GM12892 (cell line): ENCODE data around the gene IFNB1. TPM values are rescaled to one million over a fixed set of nuclear protein-coding genes. Genes with fewer than 3 reads are reported as not detected.

ENCODE experiments used
- DNase-seq: peaks from one replicate; pipeline ENCODE4 v3.0.0; 2011; ENCODE audit not compliant: insufficient read length
- FAIRE-seq: peaks from 2 replicates; lab custom pipeline; 2011; peaks lifted over from hg19 to GRCh38; lab: Jason Lieb, UNC
- POLR2A ChIP-seq: IDR thresholded peaks from 2 replicates; pipeline ENCODE4 v1.6.1; 2011; ENCODE audit warnings: low read depth, low read length, control low read depth
- POLR2AphosphoS5 ChIP-seq: IDR thresholded peaks from 2 replicates; pipeline ENCODE4 v1.6.1; 2011; ENCODE audit warnings: low read depth, low read length, control low read depth
- TAF1 ChIP-seq: IDR thresholded peaks from 2 replicates; pipeline ENCODE4 v1.6.1; 2011; ENCODE audit warnings: low read depth, mild to moderate bottlenecking, control low read depth, low read length, borderline replicate concordance
- polyA plus RNA-seq: library from polyadenylated mRNA; unstranded; fragments of >200 nt; gene quantifications from one replicate; pipeline ENCODE4 v1.2.1, GENCODE V29; 2012; ENCODE audit warnings: missing spikeins, inconsistent platforms; ENCODE audit not compliant: missing spikeins

Gene IFNB1
- not detected for polyA plus RNA-seq

DNA sequence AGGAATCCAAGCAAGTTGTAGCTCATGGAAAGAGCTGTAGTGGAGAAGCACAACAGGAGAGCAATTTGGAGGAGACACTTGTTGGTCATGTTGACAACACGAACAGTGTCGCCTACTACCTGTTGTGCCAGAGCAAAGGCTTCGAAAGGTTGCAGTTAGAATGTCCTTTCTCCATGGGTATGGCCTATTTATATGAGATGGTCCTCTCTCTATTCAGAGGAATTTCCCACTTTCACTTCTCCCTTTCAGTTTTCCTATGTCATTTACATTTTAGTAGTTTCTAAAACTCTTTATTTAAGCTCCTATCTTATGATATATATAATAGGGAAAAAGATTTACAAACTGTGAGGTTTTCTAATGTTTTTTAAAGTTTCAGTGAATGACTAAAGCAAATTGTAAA lies at the start of gene IFNB1:
TSS of gene IFNB1 (minus strand) at position 162 of the 400 bp plus-strand sequence. CDS start at position 89, 73 bp downstream.
- no peak for DNase-seq
- TF ChIP-seq POLR2AphosphoS5 (no peak), POLR2A (no peak), TAF1 (no peak)
- FAIRE-seq, result no peak

DNA sequence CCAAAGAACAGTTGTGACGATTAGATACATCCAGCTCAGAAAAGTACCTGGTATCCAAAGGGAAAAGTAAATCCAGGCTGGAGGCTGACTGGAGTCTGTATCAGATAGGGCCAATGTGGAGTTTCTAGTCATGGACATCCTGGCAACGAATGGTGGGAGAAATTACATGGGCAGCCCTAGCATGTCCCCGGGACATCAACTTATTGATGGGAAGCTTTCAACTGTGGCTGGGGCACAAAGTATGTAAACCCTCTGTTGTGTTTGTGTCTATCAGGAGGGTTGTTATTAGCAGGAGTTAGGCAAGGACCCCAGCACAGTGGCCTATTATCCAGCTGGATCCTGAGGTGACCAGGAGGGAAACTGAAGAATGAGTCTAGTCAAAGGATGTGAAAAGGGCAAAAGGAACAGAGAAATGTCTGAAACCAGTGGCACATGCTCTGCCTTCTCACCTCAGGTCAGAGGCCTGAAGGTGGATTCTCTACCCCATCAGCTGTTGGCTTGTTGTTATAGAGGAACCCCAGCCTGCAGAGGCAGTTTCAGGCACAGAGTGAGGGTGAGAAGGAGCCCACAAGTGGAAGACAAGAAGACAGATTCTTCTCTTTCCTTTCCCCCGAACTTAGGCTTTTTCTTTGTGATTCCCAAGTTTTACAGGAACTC lies 44.0 kb upstream of the IFNB1 start:
- FAIRE-seq (peak; percentile 9), DNase-seq (no peak)
- TF ChIP-seq TAF1 (no peak), POLR2A (no peak), POLR2AphosphoS5 (no peak)

DNA sequence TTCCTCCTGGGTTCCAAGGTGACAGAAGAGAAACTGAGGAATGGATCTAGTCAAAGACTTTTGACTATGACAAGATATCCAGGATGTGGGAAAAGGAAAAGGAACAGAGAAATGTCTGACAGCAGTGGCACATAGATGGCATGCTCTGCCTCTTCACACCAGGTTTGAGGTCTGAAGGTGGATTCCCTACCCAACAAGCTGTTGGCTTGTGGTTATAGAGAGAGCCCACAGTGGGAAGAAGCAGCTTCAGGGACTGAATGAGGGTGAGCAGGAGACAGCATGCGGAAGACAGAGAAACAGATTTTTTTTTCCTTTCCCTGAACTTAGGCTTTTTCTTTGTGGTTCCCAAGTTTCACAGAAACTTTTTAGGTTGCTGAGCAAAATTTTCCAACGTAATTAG lies 43.3 kb upstream of the IFNB1 start:
- DNase-seq (no peak), FAIRE-seq (no peak)
- no peak for TF ChIP-seq TAF1
- no peak for TF ChIP-seq POLR2AphosphoS5
- TF ChIP-seq POLR2A, result no peak

DNA sequence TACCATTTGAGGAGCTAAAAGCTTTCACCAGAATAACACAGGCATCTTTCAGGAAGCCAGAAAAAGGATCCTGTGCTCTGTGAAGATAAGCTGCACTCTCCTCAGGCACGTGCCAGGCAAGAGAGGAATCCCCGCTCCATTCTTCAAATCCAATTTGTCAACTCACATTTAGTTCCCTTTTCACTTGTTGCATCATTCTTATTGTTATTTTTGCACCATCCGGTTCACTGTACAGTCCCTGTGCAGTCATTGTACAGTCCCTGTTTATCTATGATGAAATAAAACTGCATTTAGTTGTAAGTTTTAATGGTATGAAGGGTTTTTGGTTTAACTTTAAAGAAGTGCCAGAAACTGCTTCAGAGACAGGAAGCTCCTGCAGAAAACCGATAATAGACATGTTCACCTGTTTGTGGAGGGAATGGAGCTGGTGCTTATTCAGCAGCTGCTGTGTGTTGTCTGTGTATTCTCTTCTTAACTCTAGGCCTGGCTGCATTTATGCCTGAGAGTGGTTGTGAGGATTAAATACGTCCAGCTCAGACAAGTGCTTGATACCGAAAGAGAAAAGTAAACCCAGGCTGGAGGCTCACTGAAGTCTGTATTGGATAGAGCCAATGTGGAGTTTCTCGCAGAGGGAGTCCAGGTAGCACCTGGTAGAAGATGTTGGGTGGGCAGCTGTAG lies 41.5 kb upstream of the IFNB1 start:
- TF ChIP-seq POLR2AphosphoS5 (no peak), POLR2A (no peak), TAF1 (no peak)
- FAIRE-seq (peak; percentile 82), DNase-seq (no peak)

DNA sequence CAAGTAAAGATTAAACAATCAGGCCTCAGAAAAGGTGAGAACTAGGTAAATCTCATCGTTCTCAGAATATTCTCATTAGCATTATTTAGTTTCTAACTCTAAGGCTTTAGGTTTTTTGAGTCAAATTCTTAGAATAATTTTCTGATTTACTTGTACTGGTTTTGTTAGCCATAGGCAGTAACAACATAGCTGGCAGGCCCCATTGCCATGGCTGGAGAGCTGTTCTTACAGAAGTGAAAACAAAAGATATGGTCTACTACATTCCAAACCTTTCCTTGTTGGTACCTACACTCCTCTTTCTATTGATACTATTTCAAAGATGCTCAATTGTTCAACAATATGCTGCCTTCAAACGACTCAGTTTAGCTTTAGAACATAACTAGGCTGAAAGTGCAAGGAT lies 36.6 kb upstream of the IFNB1 start:
- no peak for FAIRE-seq
- no peak for DNase-seq
- TF ChIP-seq TAF1, result no peak
- no peak for TF ChIP-seq POLR2AphosphoS5
- no peak for TF ChIP-seq POLR2A

DNA sequence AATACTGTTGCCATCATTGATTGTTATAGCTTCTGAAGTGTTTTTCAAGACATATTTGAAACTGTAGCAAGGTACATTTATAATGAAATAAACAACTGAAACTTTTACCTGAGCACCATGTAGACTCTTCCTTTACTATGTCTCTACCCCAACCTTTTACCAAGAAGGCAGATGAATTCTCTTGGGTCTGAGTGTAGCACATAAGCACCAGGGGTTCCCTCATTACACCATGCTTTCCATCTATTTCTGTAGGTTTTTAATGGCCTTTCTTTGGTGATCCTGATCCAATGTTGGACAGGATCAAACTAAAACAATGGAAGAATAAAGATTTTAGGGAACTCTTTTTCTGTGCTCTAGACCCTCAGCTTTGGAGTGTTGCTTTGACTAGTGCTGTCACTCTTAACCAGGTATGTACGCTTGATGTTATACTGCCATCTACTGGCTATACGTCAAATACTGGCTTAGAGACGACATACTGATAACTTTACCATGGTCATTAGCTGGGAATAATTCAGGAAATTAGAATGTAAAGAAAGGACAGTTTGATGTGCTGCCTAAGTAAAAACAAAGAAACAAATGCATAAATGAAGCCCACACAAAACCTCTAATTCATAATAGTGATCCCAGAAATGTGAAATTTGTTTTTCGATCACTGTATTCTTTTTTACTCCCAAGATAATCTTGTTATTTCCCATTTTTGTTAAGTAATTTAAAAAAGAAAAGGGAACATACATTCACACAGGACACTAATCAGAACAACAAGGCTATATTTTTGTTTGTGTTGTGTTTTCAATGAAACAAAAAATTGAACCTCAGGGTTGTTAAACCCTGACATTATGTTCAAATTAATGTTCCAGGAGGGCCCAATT lies 33.2 kb upstream of the IFNB1 start:
- FAIRE-seq (peak; percentile 93), DNase-seq (no peak)
- no peak for TF ChIP-seq POLR2A
- TF ChIP-seq TAF1, result no peak
- TF ChIP-seq POLR2AphosphoS5, result no peak

DNA sequence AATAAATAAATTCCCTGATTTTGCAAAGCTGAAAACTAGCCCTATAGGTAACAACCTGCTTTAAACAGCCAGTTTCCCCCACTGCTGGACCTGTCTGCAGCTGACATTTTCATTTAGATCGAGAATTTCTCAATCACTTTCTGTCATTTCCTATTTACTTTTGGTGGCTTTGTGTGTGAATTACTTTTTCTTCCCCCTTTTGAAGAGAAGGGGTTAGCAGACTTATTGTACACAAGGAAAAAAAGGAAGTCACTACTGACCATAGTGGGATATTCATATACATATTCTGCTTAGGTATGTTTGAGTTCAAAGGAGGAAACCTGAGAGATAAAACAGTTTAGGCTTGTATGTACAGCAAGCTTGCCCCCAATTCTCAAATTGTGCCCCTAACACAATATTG lies 27.0 kb upstream of the IFNB1 start:
- no peak for FAIRE-seq
- TF ChIP-seq TAF1, result no peak
- TF ChIP-seq POLR2AphosphoS5, result no peak
- no peak for TF ChIP-seq POLR2A

DNA sequence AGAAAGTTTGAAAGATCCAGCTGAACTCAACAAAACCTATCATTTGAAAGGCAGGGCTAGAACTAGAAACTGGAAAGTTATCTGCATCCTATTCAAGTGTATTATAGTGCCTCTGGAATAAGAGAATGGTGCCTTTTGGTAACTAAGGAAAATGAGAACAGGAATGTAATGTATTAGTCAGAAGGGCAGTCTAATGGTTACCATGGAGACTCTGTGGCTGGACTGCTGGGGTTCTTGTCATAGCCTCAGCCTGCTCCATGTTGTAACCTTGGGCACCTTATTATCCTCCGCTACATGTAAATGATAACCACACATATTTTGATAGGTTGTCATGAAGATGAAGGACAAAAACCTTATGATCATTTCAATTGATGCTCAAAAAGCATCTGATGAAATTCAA lies 24.6 kb upstream of the IFNB1 start:
- no peak for TF ChIP-seq POLR2AphosphoS5
- no peak for TF ChIP-seq POLR2A
- TF ChIP-seq TAF1, result no peak
- FAIRE-seq (no peak), DNase-seq (no peak)

More for the DNA sequence above, 27.0 kb upstream of the IFNB1 start:
- DNase-seq, result no peak

DNA sequence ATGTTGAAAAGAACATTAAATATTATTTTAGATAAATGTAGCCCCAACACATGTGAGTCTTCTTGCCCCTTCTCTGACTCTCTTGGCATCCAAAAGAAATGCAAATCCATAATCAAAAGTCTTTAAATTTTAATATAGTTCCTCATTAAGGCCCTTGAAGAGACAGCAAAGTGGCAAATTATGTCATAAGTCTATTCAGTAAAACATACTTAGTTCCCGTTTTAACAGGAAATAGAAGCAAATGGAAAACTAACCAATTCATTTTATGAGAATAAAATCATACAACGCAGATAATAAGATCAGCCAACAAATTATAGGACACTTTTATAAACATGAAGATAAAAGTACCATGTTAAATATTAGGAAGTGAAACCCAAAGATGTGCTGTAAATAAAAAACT lies 20.1 kb upstream of the IFNB1 start:
- DNase-seq (no peak), FAIRE-seq (peak; percentile 88)
- TF ChIP-seq TAF1, result no peak
- no peak for TF ChIP-seq POLR2A
- TF ChIP-seq POLR2AphosphoS5, result no peak

DNA sequence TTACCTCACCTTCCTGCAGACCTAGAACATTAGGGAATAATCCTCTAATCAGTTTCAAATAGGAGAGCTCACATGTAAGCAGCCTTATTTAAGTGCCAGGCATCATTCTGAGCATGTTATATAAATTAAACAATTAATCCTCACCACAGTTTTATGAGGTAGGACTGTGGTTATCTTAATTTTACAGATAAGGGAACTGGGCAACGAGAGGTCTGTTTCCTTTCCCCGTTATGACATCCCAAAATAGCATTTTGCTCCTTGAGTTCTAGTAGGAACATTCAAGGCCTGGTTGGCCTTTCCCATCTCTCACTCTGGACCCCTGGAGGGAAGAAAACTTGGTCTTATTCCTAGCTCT lies 19.1 kb upstream of the IFNB1 start:
- FAIRE-seq (no peak), DNase-seq (no peak)
- TF ChIP-seq POLR2AphosphoS5 (no peak), TAF1 (no peak), POLR2A (no peak)

DNA sequence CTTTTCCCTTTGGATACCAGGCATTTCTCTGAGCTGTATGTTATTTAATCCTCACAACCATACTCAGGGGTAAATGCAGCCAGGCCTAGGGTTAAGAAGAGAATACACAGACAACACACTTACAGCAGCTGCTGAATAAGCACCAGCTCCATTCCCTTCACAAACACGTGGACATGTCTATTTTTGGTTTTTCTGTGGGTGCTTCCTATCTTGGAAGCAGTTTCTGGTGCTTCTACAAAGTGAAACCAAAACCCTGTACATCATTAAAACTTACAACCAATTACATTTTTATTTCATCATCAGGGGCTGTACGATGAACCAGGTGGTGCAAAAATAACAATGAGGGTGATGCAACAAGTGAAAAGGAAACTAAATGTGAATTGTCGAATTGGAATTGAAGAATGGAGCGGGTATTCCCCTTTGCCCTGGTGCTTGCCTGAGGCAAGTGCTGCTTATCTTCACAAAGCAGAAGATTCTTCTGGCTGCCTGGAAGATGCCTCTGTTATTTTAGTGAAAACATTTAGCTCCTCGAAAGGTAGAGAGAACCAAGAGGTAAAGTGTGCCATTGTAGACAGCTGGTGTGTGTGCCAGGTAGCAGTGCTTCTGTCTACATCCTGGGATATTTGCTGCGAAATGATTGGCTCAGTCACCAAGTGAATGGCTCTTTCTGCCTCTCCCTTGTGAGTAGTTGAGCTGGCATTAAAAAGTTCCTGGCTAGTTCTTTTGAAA lies 18.6 kb upstream of the IFNB1 start:
- FAIRE-seq, result peak; percentile 94
- DNase-seq, result no peak
- TF ChIP-seq POLR2AphosphoS5 (no peak), POLR2A (no peak), TAF1 (no peak)
